Mesendoderm (in vitro differentiated cells): ENCODE data around the gene OGFR. TPM values are rescaled to one million over a fixed set of nuclear protein-coding genes. Genes with fewer than 3 reads are reported as not detected.

Experiments
- DNase-seq: peaks from one replicate; pipeline ENCODE4 v3.0.0; 2013
- H2AK5ac ChIP-seq: 2 replicates; pipeline ENCODE4 v1.6.1; 2013; ENCODE audit warnings: low read length, inconsistent platforms
- H2BK120ac ChIP-seq: 2 replicates; pipeline ENCODE4 v1.6.1; 2013; ENCODE audit warnings: low read depth, mild to moderate bottlenecking, low read length, moderate library complexity, mixed read lengths
- H2BK15ac ChIP-seq: replicated peaks from 2 replicates; pipeline ENCODE4 v1.6.1; 2013; ENCODE audit warnings: low read depth, mild to moderate bottlenecking, moderate library complexity
- H2BK5ac ChIP-seq: 2 replicates; pipeline ENCODE4 v1.6.1; 2013; ENCODE audit warnings: low read length, inconsistent platforms
- H3K18ac ChIP-seq: 2 replicates; pipeline ENCODE4 v1.6.1; 2013; ENCODE audit warnings: mild to moderate bottlenecking, low read length, mixed read lengths
- H3K23ac ChIP-seq: one replicate; pipeline ENCODE4 v1.6.1; 2013; ENCODE audit warnings: low read length
- H3K27ac ChIP-seq: 2 replicates; pipeline ENCODE4 v1.5.1; 2013; ENCODE audit warnings: low read depth, mild to moderate bottlenecking, inconsistent platforms, low read length, moderate library complexity
- H3K27me3 ChIP-seq: 2 replicates; pipeline ENCODE4 v1.6.1; 2013; ENCODE audit warnings: low read length, control low read depth, mild to moderate bottlenecking, inconsistent platforms; ENCODE audit not compliant: insufficient read depth, poor library complexity
- H3K36me3 ChIP-seq: 2 replicates; pipeline ENCODE4 v1.6.1; 2013; ENCODE audit warnings: low read length, inconsistent platforms; ENCODE audit not compliant: control insufficient read depth, insufficient read depth
- H3K4ac ChIP-seq: one replicate; pipeline ENCODE4 v1.6.1; 2013; ENCODE audit warnings: low read depth, mild to moderate bottlenecking, low read length, moderate library complexity
- H3K4me1 ChIP-seq: 2 replicates; pipeline ENCODE4 v1.6.1; 2013; ENCODE audit warnings: low read depth, low read length, inconsistent platforms; ENCODE audit not compliant: control insufficient read depth
- H3K4me2 ChIP-seq: 2 replicates; pipeline ENCODE4 v1.6.1; 2013; ENCODE audit warnings: low read length
- H3K4me3 ChIP-seq: 2 replicates; pipeline ENCODE4 v1.5.1; 2013; ENCODE audit warnings: mild to moderate bottlenecking, low read length
- H3K56ac ChIP-seq: one replicate; pipeline ENCODE4 v1.6.1; 2013; ENCODE audit warnings: low read length
- H3K79me1 ChIP-seq: 2 replicates; pipeline ENCODE4 v1.6.1; 2013; ENCODE audit warnings: low read length, inconsistent platforms
- H3K79me2 ChIP-seq: 2 replicates; pipeline ENCODE4 v1.6.1; 2013; ENCODE audit warnings: mild to moderate bottlenecking, low read length; ENCODE audit not compliant: control insufficient read depth, insufficient read depth
- H3K9ac ChIP-seq: 2 replicates; pipeline ENCODE4 v1.6.1; 2013; ENCODE audit warnings: low read length, inconsistent platforms
- H4K5ac ChIP-seq: one replicate; pipeline ENCODE4 v1.6.1; 2013; ENCODE audit warnings: low read length
- H4K8ac ChIP-seq: one replicate; pipeline ENCODE4 v1.6.1; 2013; ENCODE audit warnings: low read depth, mild to moderate bottlenecking, control low read depth, low read length, moderate library complexity
- WGBS: extraction: QIAGEN DNeasy Blood & Tissue Kit; methylation state at CpG from one replicate; pipeline ENCODE4 v1.1.7; 2013; ENCODE audit warnings: low lambda C conversion rate, missing lambda C conversion rate; ENCODE audit not compliant: insufficient coverage; ENCODE audit errors: extremely low coverage; 5-methylcytosine and 5-hydroxymethylcytosine counted together
- polyA plus RNA-seq, 2 experiments: library from polyadenylated mRNA; stranded (reverse); fragments of 200-250 nt; gene quantifications; one replicate each; pipeline ENCODE4 v1.2.3, GENCODE V29; 2013

OGFR gene, protein sequence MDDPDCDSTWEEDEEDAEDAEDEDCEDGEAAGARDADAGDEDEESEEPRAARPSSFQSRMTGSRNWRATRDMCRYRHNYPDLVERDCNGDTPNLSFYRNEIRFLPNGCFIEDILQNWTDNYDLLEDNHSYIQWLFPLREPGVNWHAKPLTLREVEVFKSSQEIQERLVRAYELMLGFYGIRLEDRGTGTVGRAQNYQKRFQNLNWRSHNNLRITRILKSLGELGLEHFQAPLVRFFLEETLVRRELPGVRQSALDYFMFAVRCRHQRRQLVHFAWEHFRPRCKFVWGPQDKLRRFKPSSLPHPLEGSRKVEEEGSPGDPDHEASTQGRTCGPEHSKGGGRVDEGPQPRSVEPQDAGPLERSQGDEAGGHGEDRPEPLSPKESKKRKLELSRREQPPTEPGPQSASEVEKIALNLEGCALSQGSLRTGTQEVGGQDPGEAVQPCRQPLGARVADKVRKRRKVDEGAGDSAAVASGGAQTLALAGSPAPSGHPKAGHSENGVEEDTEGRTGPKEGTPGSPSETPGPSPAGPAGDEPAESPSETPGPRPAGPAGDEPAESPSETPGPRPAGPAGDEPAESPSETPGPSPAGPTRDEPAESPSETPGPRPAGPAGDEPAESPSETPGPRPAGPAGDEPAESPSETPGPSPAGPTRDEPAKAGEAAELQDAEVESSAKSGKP
- 11.3 TPM for polyA plus RNA-seq (2013, experiment 1 of 2)
- polyA plus RNA-seq (2013, experiment 2 of 2): 11.4 TPM

DNA sequence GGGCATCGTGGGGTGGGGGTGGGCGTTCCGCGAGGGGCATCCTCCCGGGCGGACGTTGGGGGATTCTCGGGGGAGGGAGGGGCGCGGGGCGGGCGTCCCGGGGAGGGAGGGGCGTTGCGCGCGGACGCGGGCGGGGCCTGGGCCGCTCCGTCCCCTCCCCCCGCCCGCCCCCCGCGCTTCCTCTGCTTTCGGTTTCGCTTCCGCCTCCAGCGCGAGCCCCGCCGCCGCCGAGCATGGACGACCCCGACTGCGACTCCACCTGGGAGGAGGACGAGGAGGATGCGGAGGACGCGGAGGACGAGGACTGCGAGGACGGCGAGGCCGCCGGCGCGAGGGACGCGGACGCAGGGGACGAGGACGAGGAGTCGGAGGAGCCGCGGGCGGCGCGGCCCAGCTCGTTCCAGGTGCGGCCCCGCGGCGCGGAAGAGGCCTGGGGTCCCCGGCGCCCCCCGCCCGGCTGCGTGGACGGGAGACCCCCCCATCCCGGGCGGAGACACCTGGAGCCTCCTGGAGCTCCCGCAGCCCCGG lies at the start of gene OGFR:
OGFR (plus strand) TSS at position 209 of the 528 bp plus-strand sequence; CDS start at position 234, 25 bp downstream.
- WGBS: no CpG with 5 or more reads among the region's 77 CpGs
- Histone ChIP-seq H3K27ac (no peak within 1 kb of the TSS), H3K79me1 (no peaks in the 10 kb centered on the region), H4K5ac (no peak within 1 kb of the TSS), H3K27me3 (no peaks in the 10 kb centered on the region), H2BK15ac (no peak within 1 kb of the TSS), H3K79me2 (no peaks in the 10 kb centered on the region), H3K4ac (peak within 1 kb of the TSS; percentile 36), H3K36me3 (peaks cover 3% of the 10 kb centered on the region), H2AK5ac (no peak within 1 kb of the TSS), H3K23ac (peak within 1 kb of the TSS; percentile 89), H3K4me3 (peak within 1 kb of the TSS; percentile 95), H3K9ac (peak within 1 kb of the TSS; percentile 97), H3K56ac (peak within 1 kb of the TSS; percentile 99), H3K4me1 (no peaks in the 10 kb centered on the region), H2BK5ac (no peak within 1 kb of the TSS), H3K18ac (peak within 1 kb of the TSS; percentile 19), H3K4me2 (peak within 1 kb of the TSS; percentile 78), H2BK120ac (no peak within 1 kb of the TSS), H4K8ac (no peak within 1 kb of the TSS)
- peak; percentile 54 for DNase-seq

DNA sequence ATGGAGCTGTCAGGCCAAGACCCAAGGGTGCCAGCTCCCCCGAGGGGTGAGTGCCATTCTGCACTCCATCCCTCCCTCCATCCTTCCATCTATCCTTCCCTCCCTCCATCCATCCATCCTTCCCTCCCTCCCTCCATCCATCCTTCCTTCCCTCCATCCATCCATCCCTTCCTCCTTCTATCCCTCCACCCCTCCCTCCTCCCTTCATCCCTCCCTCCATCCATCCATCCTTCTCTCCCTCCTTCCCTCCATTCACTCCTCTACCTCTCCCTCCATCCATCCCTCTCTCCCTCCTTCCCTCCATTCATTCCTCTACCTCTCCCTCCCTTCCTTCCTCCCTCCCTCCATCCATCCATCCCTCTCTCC lies 49.7 kb upstream of the OGFR start:
- Histone ChIP-seq H2BK120ac (no peak overlapping the region), H3K27me3 (no peaks in the 10 kb centered on the region), H3K56ac (no peak overlapping the region)

DNA sequence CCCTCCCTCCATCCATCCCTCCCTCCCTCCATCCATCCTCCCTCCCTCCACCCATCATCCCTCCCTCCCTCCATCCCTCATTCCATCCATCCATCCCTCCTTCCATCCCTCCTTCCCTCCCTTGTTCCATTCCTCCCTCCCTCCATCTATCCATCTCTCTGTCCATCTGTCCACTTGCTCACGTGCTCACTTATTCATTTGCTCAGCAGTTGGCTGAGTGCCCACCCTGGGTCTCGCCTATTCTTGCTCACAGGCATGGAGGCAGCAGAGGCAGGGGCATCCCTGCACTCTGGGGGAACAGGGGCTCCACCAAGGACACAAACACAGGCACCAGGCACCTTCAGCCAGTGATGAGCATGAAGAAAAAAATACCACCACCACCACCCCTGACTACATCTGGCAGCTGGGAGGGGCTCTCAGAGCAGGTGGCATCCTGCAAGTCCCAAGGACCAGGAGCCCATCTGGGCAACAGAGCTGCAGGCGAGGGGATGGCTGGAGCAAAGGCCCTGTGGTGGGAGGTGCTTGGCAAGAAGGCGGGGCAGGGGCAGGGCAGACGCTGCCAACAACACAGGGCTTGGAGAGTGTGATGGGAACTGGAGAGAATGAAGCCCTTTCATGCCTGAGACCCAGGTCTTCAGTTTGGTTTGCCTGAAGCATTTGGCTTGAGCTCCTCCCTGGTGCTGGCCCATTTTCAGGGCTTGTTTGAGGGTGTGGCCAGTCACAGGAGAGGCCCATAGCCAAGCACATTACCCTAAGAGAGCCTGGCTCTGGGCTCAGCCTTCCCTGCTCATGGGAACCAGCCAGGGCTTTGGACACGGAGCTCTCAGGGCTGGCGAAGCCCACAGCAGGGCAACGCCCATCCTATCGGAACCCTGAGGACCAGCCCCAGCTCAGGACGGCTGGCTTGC lies 48.6 kb upstream of the OGFR start:
- Histone ChIP-seq H3K4me2 (no peak overlapping the region), H3K36me3 (no peaks in the 10 kb centered on the region), H3K79me1 (no peaks in the 10 kb centered on the region), H2BK120ac (no peak overlapping the region), H2AK5ac (no peak overlapping the region), H3K4me3 (no peak overlapping the region), H3K79me2 (no peaks in the 10 kb centered on the region), H3K56ac (no peak overlapping the region), H4K8ac (no peak overlapping the region), H2BK5ac (no peak overlapping the region), H3K27me3 (no peaks in the 10 kb centered on the region), H3K4me1 (peaks cover 2% of the 10 kb centered on the region), H2BK15ac (no peak overlapping the region), H4K5ac (no peak overlapping the region), H3K18ac (no peak overlapping the region), H3K23ac (no peak overlapping the region), H3K9ac (no peak overlapping the region), H3K4ac (no peak overlapping the region), H3K27ac (no peak overlapping the region)
- DNase-seq: no peak
- no CpG with 5 or more reads among the region's 10 CpGs for WGBS

More for the DNA sequence above, 49.7 kb upstream of the OGFR start:
- Histone ChIP-seq H3K79me2 (no peaks in the 10 kb centered on the region), H3K18ac (no peak overlapping the region), H3K9ac (no peak overlapping the region), H3K4me2 (no peak overlapping the region), H3K4ac (no peak overlapping the region), H3K79me1 (no peaks in the 10 kb centered on the region), H3K36me3 (no peaks in the 10 kb centered on the region), H4K5ac (no peak overlapping the region), H2BK15ac (no peak overlapping the region), H3K27ac (no peak overlapping the region), H2BK5ac (no peak overlapping the region), H3K23ac (no peak overlapping the region), H3K4me3 (no peak overlapping the region), H2AK5ac (no peak overlapping the region), H3K4me1 (peaks cover 2% of the 10 kb centered on the region), H4K8ac (no peak overlapping the region)
- DNase-seq: no peak
- no CpG with 5 or more reads among the region's 1 CpG for WGBS

DNA sequence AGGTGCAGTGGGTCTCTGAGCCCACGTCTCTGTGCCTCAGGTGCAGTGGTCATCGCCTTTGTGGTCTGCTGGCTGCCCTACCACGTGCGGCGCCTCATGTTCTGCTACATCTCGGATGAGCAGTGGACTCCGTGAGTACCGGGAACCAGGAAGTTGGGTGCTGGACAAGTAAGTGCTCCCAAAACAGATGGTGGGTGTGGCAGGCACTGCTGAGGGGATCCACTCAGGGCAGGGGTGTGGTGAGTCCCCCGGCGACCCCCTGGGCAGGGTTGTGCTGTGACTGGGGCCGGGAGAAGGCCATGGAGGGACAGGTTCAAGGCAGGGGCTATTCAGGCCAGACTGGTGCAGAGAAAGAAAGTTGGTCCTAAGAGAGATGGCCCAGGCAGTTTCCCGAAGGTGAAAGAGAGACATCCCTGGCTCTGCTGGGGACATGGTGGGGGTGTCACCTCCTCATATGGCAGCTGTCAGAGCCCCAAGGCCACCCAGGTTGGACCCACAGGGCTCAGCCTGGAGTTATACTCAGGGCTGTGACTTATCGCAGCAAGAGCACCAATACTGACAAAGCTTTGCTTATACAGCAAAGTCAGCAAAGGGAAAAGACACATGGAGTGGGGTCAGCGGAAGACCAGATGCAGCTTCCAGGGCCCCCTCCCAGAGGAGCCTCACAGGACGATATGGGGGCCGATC lies 46.3 kb upstream of the OGFR start:
- H3K18ac ChIP-seq: no peak overlapping the region
- H3K4me3 ChIP-seq: no peak overlapping the region
- H3K23ac ChIP-seq: no peak overlapping the region
- no peak overlapping the region for H2BK15ac ChIP-seq
- no CpG with 5 or more reads among the region's 16 CpGs for WGBS
- H4K8ac ChIP-seq: no peak overlapping the region
- H3K56ac ChIP-seq: no peak overlapping the region
- H2BK120ac ChIP-seq: no peak overlapping the region
- DNase-seq: no peak
- no peaks in the 10 kb centered on the region for H3K36me3 ChIP-seq
- H3K4ac ChIP-seq: no peak overlapping the region
- no peaks in the 10 kb centered on the region for H3K27me3 ChIP-seq
- no peak overlapping the region for H4K5ac ChIP-seq
- H3K4me1 ChIP-seq: no peaks in the 10 kb centered on the region
- no peak overlapping the region for H3K27ac ChIP-seq
- H3K79me2 ChIP-seq: no peaks in the 10 kb centered on the region
- H3K4me2 ChIP-seq: no peak overlapping the region
- no peaks in the 10 kb centered on the region for H3K79me1 ChIP-seq
- H3K9ac ChIP-seq: no peak overlapping the region
- H2BK5ac ChIP-seq: no peak overlapping the region
- no peak overlapping the region for H2AK5ac ChIP-seq

DNA sequence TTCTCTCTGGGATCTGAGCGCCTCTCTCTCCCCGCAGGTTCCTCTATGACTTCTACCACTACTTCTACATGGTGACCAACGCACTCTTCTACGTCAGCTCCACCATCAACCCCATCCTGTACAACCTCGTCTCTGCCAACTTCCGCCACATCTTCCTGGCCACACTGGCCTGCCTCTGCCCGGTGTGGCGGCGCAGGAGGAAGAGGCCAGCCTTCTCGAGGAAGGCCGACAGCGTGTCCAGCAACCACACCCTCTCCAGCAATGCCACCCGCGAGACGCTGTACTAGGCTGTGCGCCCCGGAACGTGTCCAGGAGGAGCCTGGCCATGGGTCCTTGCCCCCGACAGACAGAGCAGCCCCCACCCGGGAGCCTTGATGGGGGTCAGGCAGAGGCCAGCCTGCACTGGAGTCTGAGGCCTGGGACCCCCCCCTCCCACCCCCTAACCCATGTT lies 44.6 kb upstream of the OGFR start:
- Histone ChIP-seq H2BK15ac (no peak overlapping the region), H3K9ac (no peak overlapping the region), H2BK120ac (no peak overlapping the region), H3K36me3 (no peaks in the 10 kb centered on the region), H3K18ac (no peak overlapping the region), H3K4ac (no peak overlapping the region), H3K27ac (no peak overlapping the region), H3K27me3 (no peaks in the 10 kb centered on the region), H2BK5ac (no peak overlapping the region), H2AK5ac (no peak overlapping the region), H3K79me1 (no peaks in the 10 kb centered on the region), H3K79me2 (no peaks in the 10 kb centered on the region), H4K8ac (no peak overlapping the region), H3K4me2 (no peak overlapping the region), H3K4me3 (no peak overlapping the region), H3K56ac (no peak overlapping the region), H3K23ac (no peak overlapping the region), H4K5ac (no peak overlapping the region), H3K4me1 (no peaks in the 10 kb centered on the region)
- DNase-seq: no peak
- no CpG with 5 or more reads among the region's 20 CpGs for WGBS
